ENCODE data around the gene ADAMTS8. TPM values are rescaled to one million over a fixed set of nuclear protein-coding genes. Genes with fewer than 3 reads are reported as not detected.

Gene ADAMTS8
- polyA plus RNA-seq, 5 donors: 3.7 to 11.2 (median 6.0) TPM

GRCh38 chr11:130400781-130401483 is 27.5 kb downstream of the ADAMTS8 start:
- DNase-seq: no peak

- DNase-seq: no peak
Observed at GRCh38 chr11:130399196-130399595, 29.2 kb downstream of the ADAMTS8 start.

GRCh38 chr11:130397780-130398179 is 30.6 kb downstream of the ADAMTS8 start:
- no peak for DNase-seq

- DNase-seq: no peak
Observed at GRCh38 chr11:130396965-130397364, 31.4 kb downstream of the ADAMTS8 start.

GRCh38 chr11:130394615-130395014 is 33.8 kb downstream of the ADAMTS8 start:
- DNase-seq: no peak

GRCh38 chr11:130391711-130392110 is 36.7 kb downstream of the ADAMTS8 start:
- DNase-seq: no peak

- DNase-seq: peak; percentile 47 to 48
Observed at GRCh38 chr11:130390071-130390758, 38.2 kb downstream of the ADAMTS8 start.

GRCh38 chr11:130389335-130389935 is 39.0 kb downstream of the ADAMTS8 start:
- DNase-seq: no peak

- no peak for DNase-seq
Observed at GRCh38 chr11:130388607-130389205, 39.7 kb downstream of the ADAMTS8 start.

- DNase-seq: no peak
Observed at GRCh38 chr11:130386056-130386455, 42.4 kb downstream of the ADAMTS8 start.

GRCh38 chr11:130383344-130384211 is 44.8 kb downstream of the ADAMTS8 start:
- no peak for DNase-seq

GRCh38 chr11:130381317-130381716 is 47.1 kb downstream of the ADAMTS8 start:
- no peak for DNase-seq

- DNase-seq: no peak
Observed at GRCh38 chr11:130380778-130381177, 47.6 kb downstream of the ADAMTS8 start.

GRCh38 chr11:130379276-130379675 is 49.1 kb downstream of the ADAMTS8 start:
- DNase-seq: no peak

- no peak for DNase-seq
Observed at GRCh38 chr11:130370845-130371590, 57.4 kb downstream of the ADAMTS8 start.

- no peak for DNase-seq
Observed at GRCh38 chr11:130369713-130370112, 58.7 kb downstream of the ADAMTS8 start.

GRCh38 chr11:130369141-130369691 is 59.2 kb downstream of the ADAMTS8 start:
- DNase-seq: no peak

- DNase-seq: no peak
Observed at GRCh38 chr11:130359419-130359818, 69.0 kb downstream of the ADAMTS8 start.

GRCh38 chr11:130358398-130358797 is 70.0 kb downstream of the ADAMTS8 start:
- DNase-seq: no peak
